GM10248 (cell line): ENCODE data around the gene FAM174C.

ENCODE experiments used
- CTCF ChIA-PET: fragments of 300-600 bp; sonication (Branson Sonifier 250); formaldehyde crosslinking; extraction: SDS; loops from one replicate; lab custom pipeline; 2021; ENCODE audit warnings: antibody characterized with exemption; lab: Yijun Ruan, JAX
- POLR2A ChIA-PET: fragments of 350-650 bp; sonication (Branson Sonifier 250); formaldehyde crosslinking; extraction: SDS; loops from one replicate; lab custom pipeline; 2020; ENCODE audit warnings: antibody characterized with exemption; lab: Yijun Ruan, JAX
- DNase-seq: peaks from one replicate; pipeline ENCODE4 v3.0.0; 2012; ENCODE audit errors: extremely low spot score
- TF ChIP-seq, protein P1 (sequence below): IDR thresholded peaks from 2 replicates; pipeline ENCODE4 v1.5.1; 2012; ENCODE audit warnings: mild to moderate bottlenecking, low read depth; ENCODE audit errors: extremely low read depth, missing control alignments, control extremely low read depth

Gene FAM174C

DNA sequence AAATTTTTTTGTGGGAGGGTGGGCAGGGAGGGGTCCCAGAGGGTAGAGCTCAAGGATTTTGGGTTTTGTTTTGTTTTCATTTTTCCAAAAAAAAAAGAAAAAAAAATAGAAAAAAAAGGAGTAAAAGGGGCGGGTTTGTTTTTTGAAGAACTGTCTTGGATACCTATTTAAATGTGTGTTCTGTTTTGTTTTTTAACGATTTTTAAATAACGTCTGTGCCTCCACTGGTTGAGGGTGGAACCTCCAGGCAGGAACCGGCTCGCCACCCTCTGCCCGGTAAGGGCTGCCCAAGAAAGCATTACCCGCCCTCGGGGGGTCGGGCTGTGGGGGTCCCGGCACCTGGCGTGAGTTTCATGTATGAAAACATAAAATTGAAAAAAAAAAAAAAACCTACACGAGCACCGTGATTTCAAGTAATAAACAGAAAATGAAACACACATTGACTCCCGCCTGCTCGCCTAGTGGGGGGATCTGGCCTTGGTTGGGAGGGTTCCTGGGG lies 16.6 kb upstream of the FAM174C start:
- ChIA-PET CTCF (interaction anchor here (1.4 to 18.0 kb wide), 2 partner anchors 8 to 16 kb away, joined by 4 to 491 read pairs; partner anchors contain the start of genes ATP5F1D and CBARP), POLR2A (interaction anchor here (3.5 kb wide), 1 partner anchor 10 kb away, joined by 15 read pairs; the partner anchor contains the start of gene CIRBP)
- no peak for DNase-seq
- TF ChIP-seq, protein P1, sequence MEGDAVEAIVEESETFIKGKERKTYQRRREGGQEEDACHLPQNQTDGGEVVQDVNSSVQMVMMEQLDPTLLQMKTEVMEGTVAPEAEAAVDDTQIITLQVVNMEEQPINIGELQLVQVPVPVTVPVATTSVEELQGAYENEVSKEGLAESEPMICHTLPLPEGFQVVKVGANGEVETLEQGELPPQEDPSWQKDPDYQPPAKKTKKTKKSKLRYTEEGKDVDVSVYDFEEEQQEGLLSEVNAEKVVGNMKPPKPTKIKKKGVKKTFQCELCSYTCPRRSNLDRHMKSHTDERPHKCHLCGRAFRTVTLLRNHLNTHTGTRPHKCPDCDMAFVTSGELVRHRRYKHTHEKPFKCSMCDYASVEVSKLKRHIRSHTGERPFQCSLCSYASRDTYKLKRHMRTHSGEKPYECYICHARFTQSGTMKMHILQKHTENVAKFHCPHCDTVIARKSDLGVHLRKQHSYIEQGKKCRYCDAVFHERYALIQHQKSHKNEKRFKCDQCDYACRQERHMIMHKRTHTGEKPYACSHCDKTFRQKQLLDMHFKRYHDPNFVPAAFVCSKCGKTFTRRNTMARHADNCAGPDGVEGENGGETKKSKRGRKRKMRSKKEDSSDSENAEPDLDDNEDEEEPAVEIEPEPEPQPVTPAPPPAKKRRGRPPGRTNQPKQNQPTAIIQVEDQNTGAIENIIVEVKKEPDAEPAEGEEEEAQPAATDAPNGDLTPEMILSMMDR = no peak

DNA sequence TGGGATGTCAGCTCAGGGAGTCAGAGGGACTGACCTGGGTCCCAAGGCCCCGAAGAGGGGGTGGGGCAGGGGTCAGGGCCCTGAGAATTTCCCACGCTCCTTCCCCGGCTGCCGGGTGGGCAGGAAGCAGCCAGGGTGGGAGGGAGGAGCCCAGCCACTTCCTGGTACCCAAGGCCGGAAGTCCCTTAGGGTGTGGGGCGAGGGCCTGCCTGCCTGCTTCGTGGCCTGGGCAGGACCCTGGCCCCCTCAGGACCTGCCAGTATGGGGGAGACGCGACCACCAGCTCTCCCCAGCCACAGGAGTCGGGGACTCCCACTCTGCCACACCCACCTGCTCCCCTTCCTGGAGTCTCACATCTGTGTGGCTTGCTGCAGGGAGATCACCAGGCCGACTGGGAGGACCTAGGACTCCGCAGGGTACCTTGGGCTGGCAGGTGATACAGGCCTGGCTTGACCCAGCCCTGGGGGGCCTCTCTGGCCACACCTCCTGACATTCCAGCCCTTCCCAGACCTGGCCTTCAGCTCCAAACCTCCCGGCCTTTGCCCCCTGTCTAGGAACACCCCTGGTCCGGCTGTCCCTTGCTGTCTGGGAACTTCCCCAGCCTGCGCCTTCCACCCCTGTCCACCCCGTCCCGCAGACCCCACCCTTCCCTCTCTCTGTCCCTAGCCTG lies 16.0 kb upstream of the FAM174C start:
- POLR2A ChIA-PET = interaction anchor here (3.5 kb wide), 1 partner anchor 10 kb away, joined by 15 read pairs; the partner anchor contains the start of gene CIRBP
- CTCF ChIA-PET = interaction anchor here (18.0 kb wide), 1 partner anchor 17 kb away, joined by 491 read pairs; the partner anchor contains the start of genes ATP5F1D and CBARP
- peak; percentile 68 for DNase-seq
- TF ChIP-seq, protein P1 = no peak

DNA sequence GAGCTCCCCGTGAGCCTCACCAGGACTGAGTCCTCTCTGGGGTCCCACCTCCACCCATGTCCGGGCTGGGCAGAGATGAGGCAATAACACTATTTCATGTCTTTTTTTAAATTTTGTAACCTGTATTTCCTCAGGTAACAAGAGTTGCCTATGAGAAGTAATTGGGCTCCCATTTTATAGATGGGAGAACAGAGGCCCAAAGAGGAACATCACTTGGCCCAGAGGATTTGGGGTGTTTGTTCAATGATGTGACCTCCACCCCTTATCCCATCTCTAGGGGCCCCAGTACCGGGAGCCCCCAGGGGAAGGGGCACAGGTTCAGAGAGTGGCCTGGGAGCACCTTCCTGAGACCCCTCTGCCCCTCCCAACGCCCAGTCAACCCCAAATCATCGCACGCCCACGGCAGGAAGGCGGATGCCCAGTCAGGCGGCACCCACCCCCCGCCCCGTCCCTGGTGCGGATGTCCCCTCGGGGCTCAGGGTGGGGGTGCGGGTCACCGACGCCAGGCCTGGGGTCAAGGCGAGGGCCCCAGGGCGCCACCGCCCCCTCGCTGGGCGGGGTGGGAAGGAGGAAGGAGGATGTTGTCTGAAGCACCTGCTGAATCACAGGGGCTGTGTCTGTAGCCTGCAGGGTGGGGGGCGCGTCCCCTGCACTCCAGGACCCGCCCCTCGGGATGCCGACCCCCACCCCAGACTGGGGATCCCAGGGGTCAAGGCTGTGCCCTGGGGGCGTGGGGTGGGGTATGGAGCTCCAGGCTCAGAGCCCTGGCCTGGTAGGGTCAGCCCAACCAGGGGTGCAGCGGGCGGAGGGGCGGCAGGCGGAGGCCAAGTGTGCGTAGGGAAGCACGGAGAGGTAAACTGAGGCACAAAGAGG lies 15.2 kb upstream of the FAM174C start:
- POLR2A ChIA-PET = interaction anchor here (3.5 kb wide), 1 partner anchor 9 kb away, joined by 15 read pairs; the partner anchor contains the start of gene CIRBP
- no peak for DNase-seq
- CTCF ChIA-PET = interaction anchor here (18.0 kb wide), 1 partner anchor 17 kb away, joined by 491 read pairs; the partner anchor contains the start of genes ATP5F1D and CBARP
- TF ChIP-seq, protein P1 = no peak

DNA sequence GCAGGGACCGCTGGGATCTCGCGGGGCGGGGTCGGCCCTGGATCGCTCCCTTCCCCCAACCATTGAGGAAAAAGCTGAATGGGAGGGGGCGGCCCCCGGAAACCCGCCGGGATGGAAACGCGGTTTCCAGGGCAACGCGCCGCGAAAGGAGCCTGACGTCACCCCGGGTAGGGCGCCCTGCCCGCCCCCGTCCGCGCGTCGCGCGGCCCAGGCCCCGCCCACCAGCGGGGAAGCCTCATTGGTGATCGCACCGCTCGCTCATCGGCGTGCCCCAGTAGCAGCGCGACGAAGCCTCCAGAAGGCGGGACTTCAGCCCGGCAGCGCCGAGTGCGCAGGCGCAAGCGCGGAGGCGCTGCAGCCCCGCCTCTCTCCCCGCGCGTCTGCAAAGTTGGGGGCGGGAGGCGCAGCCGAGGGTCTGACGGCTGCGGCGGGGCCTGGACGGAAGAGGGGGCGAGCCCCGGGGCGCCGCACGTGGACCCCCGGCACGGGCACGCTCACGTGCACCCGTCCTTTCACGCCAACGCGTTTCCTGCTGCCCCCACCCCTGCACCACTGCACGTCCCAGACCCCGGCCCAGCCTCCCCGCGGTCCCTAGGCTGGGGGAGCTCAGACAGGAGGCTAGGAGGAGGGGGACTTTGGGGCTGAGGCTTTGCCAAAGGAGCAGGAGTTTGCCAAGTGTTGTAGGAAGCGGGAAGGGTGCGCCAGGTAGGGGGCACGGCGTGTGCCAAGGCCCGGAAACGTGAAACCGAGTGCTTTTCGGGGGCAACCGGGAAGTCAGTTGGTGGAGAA lies 14.4 kb upstream of the FAM174C start:
- CTCF ChIA-PET = interaction anchor here (1.4 to 18.0 kb wide), 3 partner anchors 8 to 18 kb away, joined by 8 to 491 read pairs (median 9); partner anchors contain the start of genes ATP5F1D and CBARP
- DNase-seq = peak; percentile 96
- POLR2A ChIA-PET = interaction anchor here (3.5 kb wide), 1 partner anchor 8 kb away, joined by 15 read pairs; the partner anchor contains the start of gene CIRBP
- TF ChIP-seq, protein P1 = no peak

DNA sequence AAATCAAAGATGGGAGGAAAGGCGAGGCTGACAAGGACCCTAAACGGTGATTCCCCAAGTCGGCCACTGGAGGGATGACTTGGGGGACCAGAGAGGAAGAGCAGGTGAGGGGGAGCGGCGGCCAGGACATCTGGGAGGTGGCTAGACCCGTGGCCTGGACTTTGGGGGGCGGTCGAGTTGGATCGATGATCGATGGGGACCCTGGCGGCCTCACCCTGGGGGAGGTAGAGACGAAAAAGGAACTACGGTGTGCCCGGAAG lies 13.9 kb upstream of the FAM174C start:
- DNase-seq = no peak
- CTCF ChIA-PET = interaction anchor here (1.4 to 18.0 kb wide), 3 partner anchors 9 to 19 kb away, joined by 8 to 491 read pairs (median 9); partner anchors contain the start of genes ATP5F1D and CBARP
- TF ChIP-seq, protein P1 = peak; percentile 12
- POLR2A ChIA-PET = no interaction called here
